Glomerular endothelial cell (primary cell): ENCODE measurements around the gene AMPD2. TPM values are rescaled to one million over a fixed set of nuclear protein-coding genes. Genes with fewer than 3 reads are reported as not detected.
A peak's percentile ranks its signal among the peaks of the same experiment; 100 is the strongest.

Source experiments
- DNase-seq: peaks from one replicate; pipeline ENCODE4 v3.0.0-alpha.2; 2011; ENCODE audit warnings: low read depth, low spot score; ENCODE audit errors: extremely low read depth
- total RNA-seq: library from RNA; depleted of rRNA; stranded (reverse); fragments of >200 nt; gene quantifications from 2 replicates; pipeline ENCODE4 v1.2.3, GENCODE V29; 2015

The AMPD2 gene
- total RNA-seq, 1 donor from 2014 or later = 68.0 TPM

DNA sequence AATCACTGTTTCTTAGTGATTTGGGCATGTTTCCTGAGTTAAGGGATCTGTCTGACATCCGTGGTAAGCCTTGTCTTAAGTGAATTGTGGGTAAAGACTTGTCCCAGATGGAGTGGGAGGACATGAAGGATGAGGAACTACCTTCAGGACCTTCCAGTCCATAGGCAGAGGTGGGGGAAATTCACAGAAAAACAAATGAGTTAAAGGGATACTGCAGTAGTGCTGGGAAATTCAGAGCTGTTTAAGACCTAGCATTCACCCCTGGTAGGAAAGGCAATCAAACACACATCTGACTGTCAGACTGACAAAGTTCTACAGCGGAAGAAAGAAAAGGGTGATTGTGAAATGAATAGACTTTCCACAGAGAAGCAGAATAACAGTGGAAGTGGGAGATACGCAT, 3.2 kb upstream of the AMPD2 start:
- no peak for DNase-seq

DNA sequence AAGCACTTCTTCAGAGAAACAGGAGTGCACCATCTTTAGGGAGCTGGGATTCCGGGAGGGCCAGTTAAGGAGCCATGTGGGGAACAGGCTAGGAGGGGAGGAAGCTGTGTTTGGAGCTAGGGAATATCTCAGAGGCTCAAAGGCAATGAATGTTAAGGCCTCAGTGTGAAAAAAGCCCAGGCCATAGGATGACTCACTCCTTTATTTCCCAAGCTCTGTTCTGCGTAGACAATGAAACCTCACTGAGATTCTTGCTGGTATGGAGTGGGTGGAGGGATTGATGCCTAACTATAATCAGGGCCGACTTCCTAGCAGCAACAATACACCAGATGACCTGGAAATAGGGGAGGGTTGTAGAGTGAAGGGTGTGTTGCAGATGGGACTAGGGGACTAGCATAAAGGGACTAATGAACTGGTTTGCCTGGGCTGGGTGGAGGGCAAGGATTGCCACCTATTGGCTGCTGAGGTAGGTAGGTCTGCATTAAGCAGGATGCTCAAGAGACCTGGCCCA, 2.3 kb upstream of the AMPD2 start:
- peak; percentile 84 for DNase-seq

DNA sequence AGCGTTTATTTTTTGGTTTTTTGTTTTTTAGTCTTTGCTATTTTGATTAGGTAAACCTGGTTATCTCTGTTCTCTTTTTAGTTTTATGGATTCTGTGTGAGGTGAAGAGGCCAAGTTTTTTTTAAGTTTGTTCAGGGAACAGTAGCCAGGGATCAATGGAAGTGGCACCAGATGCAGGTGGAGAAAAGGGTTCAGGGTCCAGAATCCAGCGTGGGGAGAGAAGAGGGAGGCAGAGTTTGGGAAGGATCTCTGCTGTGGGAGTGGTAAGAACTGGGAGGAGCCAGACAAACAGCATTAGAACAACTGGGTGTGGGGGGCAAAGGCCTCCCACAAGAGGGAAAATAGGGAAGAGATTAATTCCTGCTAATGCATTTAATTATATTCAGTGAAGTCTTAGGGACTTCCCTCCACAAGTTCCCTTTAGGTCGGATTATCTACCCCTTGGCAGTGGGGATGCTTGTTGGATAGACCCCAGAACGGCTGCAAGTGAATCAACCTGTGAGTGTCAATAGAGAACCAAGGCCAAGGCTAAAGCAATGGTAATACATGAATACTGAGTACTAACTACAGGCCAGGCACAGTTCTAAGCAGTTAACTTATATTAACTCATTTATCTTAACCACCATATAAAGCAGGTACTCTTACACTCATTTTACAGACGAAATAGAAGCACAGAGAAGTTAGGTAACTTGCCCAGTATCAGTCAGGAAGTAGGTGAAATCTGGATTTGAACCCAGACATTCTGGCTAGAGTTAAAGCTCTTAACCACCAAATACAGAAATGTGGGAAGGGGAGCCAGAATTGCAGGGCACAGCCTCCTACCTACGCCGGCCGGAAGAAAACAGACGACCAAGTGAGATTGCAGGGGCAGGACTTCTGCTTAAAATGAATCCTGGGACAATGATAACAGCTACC, 719 bp upstream of the AMPD2 start:
- no peak for DNase-seq

DNA sequence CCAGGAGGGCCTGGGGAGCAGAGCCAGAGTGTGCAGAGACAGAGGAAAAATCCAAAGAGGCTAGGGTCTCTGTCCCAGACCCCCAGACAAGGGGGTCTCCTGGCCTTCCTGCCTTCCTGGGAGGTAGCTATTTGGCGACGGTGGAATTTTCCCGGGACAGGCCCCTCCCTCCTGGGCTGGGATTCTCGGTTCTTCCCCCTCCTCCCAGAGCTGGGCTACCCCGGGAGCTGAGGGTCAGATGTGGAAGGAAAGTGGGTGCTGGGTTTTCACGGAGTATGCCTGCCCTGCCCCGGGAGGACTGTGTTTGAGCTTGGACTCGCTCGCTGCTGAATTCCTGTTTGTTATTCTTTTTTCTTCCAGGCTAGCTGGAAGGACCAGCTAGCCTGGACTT, 759 bp downstream of the AMPD2 start:
- no peak for DNase-seq

DNA sequence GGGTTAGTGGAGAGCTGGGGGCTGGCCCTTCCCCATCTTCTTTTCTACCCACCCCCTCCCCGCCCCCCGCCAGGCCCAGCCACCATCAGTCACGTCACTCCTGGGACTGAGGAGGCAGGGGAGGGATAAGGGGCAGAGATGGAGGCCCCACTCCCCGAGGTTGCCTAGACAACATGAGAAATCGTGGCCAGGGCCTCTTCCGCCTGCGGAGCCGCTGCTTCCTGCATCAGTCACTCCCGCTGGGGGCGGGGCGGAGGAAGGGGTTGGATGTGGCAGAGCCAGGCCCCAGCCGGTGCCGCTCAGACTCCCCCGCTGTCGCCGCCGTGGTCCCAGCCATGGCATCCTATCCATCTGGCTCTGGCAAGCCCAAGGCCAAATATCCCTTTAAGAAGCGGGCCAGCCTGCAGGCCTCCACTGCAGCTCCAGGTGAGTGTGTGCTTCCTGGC, 1.2 kb downstream of the AMPD2 start:
- peak; percentile 61 for DNase-seq

DNA sequence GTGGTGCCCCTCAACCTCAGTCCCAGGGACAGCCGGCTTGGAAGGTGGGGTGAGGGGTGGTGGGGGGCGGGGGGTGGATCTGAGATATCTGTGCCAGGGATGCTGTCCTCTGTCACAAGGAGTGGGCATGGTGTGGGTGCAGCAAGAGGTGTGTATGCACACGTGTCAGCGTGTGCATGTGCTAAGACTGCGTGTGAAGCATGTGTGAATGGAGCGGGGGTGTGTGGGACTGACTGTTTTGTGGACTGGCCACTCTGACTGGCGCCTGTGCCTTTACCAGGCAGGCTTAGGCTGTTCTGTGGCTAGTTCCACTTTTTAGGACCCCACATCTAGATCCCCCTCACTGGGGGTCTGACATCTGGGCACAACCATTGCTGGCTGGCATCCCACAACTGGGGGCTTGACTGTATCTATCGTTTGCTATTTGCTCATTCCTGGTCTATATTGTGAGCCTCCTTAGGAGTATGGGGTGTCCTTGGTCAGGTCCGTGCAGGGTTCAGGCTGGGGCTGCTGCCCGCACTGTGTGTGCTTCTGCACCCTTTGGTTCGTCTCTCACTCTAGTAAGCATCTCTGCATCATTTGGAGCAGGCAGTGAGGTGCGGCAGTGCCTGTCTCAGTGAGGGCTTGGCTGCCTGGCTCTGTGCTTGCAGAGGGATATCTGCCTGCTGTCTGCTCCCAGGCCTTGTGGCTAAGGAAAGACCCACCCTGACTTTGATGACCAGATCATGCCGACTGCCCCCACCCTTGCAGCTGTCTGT, 1.9 kb downstream of the AMPD2 start:
- no peak for DNase-seq

DNA sequence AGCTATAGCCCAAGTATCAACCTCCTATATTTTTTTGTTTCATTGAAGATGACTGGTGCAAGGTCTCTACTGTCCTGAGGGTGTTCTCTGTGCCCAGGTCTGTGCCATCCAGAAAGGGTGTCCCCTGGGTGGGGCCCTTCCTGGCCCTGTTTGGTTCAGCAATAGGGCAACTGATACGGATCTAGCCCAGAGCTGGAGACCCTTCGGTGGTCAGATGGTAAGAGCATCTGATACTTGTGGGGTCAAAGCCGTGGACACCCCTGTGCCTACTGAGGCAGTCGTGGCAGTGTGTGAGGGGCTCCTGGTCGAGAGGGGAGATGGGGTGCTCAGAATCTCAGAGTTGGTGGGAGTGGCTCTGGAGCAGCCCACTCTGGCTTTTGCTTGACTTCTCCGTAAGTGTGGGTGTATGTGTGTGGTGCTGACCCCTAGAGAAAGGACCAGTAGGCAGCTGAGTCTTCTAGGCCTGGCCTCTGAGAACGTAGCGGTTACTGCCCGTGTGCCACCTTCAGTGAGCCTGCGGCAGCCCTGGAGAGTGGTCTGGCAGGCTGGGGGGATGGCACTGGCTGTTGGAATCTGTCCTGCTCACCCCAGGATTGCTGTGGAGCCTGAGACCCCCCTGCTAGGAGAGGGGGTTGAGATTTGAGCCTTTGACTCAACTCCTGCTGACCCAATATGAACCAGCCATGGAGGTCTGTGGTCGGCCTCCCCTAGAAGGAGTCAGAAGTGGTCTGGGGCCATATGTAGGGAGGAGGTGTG, 2.7 kb downstream of the AMPD2 start:
- no peak for DNase-seq

DNA sequence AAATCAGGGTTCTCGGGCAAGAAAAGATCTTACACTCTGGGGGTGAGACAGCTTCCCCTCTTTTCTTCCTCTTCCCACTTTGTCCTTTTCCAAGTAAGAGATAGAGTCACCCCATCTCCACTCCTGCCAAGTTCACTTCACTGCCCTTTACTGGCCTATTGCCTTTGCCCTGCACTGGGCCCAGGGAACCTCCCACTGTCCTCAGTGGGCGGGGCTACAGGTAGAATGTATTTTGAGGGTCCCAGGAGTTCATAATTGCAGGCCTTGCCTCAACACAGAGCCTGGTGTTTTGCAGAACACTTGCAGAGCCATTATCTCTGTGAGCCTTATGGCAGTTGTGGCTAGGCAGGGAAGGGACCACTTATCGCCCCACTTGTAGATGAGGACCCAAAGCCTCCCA, 3.3 kb downstream of the AMPD2 start:
- DNase-seq = no peak

DNA sequence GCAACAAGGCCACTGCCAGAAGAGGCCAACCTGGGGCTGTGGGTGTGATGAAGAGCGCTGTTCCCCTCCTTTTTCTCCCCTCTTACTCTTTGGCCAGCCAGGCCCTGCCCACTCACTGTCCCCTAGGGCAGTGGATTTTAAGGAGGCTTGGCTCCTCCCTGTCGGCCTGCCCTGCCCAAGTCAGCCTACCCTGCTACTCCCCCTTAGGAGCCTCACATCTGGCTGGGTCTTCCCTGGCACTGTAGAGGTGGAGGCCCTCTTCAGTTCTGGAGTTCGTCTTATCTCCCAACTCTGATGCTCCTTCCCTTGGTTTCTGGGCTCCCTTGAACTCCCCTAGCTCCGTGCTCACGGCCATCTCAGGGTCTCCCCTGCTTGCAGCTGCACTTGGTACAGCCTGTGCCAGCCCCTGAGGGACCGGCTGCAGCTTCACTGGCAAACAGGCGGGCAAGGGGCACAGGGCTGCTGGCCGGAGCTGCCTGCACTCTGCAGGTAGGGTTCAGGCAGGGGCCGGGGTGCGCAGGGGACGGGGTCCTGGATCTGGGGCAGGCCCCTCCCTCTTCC, 4.0 kb downstream of the AMPD2 start:
- DNase-seq = no peak

DNA sequence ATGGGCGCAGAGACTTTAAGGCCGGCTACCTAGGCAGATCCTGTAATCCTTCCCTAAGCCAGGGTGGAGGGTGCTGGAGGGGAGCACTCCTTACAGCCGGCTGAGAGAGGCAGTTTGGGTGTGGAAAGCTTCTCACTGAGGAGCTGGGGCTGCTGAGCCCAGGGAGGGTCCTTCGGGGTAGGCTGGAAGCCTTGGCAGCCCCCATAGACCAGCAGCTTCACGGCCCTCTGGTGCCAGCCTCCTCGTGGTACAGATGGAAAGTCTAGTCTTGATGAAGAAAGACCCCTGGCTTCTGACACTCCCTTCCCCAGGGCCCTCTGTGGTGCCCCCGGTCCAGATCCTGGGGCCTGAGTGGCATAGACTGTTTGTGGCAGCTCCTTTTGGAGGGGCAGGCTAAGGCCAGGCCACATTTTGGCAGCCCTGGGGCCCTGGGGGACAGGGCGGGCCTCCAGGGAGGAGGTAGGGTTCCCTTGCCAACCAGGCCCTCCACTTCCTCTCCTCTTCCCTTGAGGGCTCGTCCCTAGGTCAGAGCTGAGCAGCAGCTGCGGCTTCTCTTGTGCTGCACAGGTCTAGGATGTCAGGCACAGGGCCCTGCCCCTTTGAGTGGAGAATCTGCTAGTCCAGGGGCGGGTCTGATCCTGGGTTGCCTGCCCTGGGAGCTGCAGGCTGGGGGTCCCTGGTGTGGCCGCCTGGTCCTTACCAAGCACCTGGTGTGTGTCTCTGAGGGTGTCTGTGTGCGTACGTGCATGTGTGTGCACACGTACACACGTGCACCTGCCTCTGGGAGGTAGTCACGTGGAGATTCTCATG, 4.8 kb downstream of the AMPD2 start:
- DNase-seq = no peak

DNA sequence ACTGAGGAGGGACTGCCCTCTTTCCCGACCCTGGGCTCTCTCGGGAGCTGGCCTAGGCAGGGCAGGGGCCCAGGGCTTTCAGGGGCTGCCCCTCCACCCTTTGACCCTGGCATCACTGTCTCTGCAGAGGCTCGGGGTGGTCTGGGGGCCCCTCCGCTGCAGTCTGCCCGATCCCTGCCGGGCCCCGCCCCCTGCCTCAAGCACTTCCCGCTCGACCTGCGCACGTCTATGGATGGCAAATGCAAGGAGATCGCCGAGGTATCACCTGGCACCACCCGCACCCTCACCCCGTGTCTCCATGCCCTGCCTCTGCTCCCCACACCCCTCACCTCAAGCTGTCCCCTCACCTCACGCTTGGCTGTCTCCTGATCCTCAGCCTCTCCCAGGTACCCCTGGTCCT, 5.5 kb downstream of the AMPD2 start:
- no peak for DNase-seq

DNA sequence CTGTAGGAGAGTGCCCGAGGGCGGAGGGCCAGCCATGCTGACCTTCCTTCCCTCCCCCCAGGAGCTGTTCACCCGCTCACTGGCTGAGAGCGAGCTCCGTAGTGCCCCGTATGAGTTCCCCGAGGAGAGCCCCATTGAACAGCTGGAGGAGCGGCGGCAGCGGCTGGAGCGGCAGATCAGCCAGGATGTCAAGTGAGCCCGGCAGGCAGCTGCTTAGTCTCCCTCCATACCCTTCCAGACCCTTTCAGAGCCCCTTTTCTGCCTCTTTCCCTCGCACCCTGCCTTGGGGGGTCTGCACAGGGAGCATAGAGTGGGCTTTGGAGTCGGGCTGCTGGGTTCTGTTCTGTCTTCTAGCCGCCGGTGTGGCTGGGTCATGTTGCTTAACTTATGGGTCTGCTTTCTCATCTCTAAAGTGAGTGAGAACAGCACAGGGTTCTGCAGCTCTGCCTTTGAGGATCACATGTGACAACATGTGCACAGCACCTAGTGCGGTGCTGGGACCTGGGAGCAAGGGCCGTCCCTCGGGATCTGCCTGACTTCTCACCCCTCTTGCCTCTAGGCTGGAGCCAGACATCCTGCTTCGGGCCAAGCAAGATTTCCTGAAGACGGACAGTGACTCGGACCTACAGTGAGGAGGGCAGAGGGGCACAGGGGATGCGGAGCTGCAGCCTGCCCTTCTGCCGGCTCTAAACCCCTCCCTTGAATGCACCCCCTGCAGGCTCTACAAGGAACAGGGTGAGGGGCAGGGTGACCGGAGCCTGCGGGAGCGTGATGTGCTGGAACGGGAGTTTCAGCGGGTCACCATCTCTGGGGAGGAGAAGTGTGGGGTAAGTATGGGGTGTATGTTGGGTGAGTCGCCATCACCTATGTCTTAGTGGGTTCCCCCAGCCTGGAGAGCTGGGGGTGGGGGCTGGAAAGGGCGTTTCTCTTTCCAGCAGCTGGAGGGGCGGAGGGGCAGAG, 6.2 kb downstream of the AMPD2 start:
- no peak for DNase-seq

DNA sequence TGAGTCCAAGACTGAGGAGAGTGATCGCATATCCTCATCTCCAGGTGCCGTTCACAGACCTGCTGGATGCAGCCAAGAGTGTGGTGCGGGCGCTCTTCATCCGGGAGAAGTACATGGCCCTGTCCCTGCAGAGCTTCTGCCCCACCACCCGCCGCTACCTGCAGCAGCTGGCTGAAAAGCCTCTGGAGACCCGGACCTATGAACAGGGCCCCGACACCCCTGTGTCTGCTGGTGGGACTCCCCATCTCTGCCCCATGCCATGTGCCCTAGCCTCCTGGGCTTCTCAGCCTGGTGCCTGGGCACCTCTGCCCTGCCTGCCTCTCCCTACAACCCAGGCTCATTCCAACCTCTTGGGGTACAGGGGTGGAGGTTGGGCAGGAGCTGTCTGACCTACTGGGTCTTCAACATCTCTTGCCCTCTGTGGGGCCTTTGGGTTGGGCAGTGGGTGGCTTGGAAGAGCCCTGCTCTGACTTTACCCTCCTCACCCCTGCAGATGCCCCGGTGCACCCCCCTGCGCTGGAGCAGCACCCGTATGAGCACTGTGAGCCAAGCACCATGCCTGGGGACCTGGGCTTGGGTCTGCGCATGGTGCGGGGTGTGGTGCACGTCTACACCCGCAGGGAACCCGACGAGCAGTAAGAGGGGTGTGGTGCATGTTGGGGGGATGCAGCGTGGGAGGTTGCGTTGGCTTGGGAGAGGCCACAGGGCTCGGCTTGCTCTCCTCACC, 7.2 kb downstream of the AMPD2 start:
- no peak for DNase-seq

DNA sequence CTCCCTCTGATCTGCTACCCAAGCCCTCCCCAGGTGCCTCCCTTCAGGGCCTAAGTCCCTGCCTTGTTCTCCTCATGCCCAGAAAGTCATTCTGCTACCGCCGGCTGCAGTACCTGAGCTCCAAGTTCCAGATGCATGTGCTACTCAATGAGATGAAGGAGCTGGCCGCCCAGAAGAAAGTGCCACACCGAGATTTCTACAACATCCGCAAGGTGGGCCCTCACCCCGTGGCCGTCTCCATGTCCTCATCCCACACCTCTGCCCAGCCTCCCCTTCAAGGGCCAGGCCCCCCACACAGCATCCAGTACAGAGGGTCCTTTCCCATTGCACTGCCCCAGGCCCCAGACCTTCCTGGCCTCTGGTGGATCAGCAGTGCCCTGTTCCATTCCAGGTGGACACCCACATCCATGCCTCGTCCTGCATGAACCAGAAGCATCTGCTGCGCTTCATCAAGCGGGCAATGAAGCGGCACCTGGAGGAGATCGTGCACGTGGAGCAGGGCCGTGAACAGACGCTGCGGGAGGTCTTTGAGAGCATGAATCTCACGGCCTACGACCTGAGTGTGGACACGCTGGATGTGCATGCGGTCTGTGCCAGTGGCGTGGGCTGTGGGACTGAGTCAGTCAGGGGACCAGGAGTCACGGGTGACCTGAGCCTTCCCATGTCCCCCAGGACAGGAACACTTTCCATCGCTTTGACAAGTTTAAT, 8.2 kb downstream of the AMPD2 start:
- no peak for DNase-seq

DNA sequence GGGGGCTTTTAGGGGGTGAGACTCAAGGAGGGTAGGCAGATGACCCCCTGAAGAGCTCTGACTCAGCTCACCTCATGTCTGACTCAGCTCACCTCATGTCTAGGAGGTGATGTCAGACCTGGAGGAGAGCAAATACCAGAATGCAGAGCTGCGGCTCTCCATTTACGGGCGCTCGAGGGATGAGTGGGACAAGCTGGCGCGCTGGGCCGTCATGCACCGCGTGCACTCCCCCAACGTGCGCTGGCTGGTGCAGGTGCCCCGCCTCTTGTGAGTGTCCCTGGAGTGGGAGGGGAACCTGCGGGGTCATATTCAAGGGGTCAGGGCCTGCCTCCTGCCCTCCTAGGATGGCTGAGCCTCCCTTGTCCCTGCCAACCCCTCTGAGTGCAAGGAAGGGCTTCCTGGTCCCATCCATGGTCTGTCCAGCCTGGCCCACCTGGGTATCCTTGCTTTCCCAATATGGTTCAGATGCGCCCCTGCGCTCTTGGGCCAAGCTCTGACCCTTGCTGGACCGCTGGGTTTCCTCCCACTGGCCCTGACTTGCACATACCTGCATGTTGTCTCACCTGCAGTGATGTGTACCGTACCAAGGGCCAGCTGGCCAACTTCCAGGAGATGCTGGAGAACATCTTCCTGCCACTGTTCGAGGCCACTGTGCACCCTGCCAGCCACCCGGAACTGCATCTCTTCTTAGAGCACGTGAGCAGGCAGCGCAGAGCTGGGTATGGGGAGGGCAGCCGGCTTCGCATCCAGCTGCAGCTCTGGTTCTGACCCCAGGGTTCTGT, 9.1 kb downstream of the AMPD2 start:
- no peak for DNase-seq

DNA sequence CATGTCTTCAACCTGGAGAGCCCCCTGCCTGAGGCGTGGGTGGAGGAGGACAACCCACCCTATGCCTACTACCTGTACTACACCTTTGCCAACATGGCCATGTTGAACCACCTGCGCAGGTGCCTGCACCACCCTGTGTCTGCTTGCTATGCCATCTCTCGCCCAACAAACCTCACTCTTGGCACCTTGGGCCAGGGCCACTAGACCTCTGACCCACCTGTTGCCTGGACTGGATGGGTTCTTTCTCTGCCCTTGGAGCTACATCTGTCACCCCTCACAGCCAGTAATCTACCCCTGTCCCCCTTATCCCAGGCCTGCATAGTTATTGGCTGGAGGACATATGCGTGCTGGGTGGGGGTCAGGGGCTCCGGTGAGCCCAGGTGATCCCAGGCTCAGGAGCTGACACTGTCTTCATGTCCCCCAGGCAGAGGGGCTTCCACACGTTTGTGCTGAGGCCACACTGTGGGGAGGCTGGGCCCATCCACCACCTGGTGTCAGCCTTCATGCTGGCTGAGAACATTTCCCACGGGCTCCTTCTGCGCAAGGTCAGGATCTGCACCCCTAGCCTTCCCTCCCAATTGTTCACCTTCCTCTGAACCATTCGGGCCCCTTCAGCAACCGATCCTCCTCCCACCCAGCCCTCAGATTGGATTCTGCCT, 9.9 kb downstream of the AMPD2 start:
- no peak for DNase-seq
